HFF-Myc (cell line): ENCODE measurements around the gene NOL4L.

Source experiments
- DNase-seq: peaks from one replicate; pipeline ENCODE4 v3.0.0-alpha.2; 2011; ENCODE audit warnings: low read depth; ENCODE audit errors: extremely low read depth
- H3K4me3 ChIP-seq: replicated peaks from 2 replicates; pipeline ENCODE4 v1.5.1; 2011; ENCODE audit warnings: low read depth, mild to moderate bottlenecking, control low read depth, low read length
- TF ChIP-seq, protein P1 (sequence below): IDR thresholded peaks from 2 replicates; pipeline ENCODE4 v1.5.1; 2012; ENCODE audit warnings: mild to moderate bottlenecking, low read depth, low read length, control low read depth; ENCODE audit errors: missing control alignments

Gene NOL4L

GRCh38 chr20:32570401-32571190, 14.5 kb downstream of the NOL4L start:
- DNase-seq = no peak
- TF ChIP-seq, protein P1, sequence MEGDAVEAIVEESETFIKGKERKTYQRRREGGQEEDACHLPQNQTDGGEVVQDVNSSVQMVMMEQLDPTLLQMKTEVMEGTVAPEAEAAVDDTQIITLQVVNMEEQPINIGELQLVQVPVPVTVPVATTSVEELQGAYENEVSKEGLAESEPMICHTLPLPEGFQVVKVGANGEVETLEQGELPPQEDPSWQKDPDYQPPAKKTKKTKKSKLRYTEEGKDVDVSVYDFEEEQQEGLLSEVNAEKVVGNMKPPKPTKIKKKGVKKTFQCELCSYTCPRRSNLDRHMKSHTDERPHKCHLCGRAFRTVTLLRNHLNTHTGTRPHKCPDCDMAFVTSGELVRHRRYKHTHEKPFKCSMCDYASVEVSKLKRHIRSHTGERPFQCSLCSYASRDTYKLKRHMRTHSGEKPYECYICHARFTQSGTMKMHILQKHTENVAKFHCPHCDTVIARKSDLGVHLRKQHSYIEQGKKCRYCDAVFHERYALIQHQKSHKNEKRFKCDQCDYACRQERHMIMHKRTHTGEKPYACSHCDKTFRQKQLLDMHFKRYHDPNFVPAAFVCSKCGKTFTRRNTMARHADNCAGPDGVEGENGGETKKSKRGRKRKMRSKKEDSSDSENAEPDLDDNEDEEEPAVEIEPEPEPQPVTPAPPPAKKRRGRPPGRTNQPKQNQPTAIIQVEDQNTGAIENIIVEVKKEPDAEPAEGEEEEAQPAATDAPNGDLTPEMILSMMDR = no peak
- H3K4me3 ChIP-seq = no peak overlapping the region

DNA sequence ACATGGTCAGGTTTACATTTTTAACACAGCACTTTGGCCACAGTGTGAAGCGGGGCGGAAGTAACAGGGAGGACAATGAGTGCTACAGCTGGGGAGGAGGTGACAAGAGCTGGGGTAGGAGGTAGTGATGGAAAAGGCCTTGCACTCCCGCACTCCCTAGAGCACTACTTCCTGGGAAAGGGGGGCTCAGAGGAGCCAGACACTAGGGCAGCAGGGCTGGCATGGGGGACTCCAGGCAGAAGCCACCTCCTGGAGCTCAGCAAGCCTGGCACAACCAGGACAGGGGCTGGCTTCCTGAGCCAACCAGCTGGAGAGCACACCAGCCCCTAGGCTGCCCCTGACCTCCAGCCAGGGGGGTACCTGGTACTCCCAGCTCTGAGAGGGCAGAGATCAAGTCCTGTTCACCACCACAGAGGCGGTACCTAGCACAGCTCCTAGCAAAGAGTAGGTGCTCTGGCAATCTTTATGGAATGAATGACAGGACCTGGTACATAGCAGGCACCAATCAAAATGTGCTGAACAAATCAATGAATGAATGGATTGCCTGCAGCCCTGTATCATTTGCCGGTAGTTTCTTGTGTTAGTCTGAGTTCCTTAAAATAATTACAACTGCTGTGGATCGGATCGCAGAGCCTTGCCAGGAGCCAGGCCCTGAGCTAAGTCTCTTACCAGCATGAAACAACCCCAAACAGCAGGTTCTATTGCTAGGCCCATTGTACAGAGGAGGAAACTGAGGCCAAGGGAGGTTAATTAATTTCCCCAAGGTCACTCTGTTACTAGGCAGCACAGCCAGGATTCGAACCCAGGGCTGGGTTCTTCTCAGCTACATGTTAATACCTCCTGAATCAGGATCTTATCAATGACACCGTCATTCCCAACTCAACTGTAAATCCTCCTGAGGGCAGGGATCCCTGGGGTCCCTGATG, 15.5 kb downstream of the NOL4L start:
- TF ChIP-seq, protein P1 = no peak
- H3K4me3 ChIP-seq = no peak overlapping the region
- no peak for DNase-seq

- no peak for DNase-seq
- no peak overlapping the region for H3K4me3 ChIP-seq
- TF ChIP-seq, protein P1 = no peak
Measured at GRCh38 chr20:32569018-32569379, 16.1 kb downstream of the NOL4L start.

GRCh38 chr20:32567384-32568178, 17.6 kb downstream of the NOL4L start:
- TF ChIP-seq, protein P1 = no peak
- no peak for DNase-seq
- H3K4me3 ChIP-seq = no peak overlapping the region

DNA sequence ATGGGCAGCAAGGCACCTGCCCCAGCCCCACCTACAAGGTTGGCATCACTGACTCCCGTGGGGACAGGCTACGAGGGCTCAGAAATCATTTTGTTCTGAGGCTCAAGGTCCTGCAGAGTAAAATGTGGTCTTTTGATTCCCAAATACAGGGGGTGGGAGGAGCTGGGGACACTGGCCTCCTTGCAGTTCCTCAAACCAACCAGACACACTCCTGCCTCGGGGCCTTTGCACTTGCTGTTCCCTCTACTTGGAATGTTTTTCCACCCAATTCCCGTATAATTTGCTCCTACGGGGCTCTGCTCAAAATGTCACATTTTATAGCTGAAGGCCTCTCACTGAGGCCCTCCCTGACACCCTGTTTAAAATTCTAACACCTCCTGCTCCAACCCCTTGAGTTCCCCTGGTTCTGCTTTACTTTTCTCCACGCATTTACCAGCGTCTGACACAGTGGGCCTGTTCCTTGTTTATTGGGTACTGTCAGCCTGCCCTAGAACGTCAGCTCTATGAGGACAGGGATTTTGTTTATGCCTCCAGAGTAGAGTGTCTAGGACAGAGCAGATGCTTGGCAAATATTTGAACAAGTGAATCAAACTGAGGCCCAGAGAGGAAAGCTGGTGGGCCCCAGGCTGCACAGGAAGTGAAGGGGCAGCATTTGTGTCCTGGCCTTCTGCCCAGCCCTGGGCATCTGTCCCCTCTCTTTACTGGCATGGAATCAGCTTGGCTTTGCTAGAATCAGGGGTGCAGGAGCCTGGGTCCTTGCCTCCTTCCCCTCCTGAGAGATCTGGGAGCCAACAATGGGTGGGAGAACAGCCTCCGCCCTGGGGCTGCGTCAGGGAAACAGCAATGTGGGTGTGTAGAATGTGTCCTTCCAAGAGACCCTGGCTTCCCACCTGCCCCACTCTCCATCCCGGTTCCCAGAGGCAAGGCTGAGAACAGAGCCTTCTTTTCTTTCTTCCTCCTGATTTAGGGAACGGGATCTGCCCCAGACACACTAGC, 18.5 kb downstream of the NOL4L start:
- H3K4me3 ChIP-seq = no peak overlapping the region
- DNase-seq = no peak
- TF ChIP-seq, protein P1 = no peak
